ENCODE results near the gene DLEC1. TPM values are rescaled to one million over a fixed set of nuclear protein-coding genes. Genes with fewer than 3 reads are reported as not detected.

Gene DLEC1
- total RNA-seq, 1 experiment from 2014 or later = not detected

DNA sequence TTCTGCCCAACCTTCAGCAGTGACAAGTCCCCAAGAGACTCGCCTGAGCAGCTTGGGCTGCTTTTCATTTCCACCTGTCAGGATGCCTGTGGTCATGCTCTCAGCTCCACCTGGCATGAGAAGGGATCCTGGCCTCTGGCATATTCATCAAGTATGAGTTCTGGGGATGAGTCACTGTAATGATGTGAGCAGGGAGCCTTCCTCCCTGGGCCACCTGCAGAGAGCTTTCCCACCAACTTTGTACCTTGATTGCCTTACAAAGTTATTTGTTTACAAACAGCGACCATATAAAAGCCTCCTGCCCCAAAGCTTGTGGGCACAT, 102.9 kb downstream of the DLEC1 start:
- Histone ChIP-seq H3K27me3 (ENCODE audit: control insufficient read depth, insufficient read depth, low read length) (no peaks in the 10 kb centered on the region), H3K4me1 (ENCODE audit: control insufficient read depth, insufficient read depth, low read length) (peaks cover 5% of the 10 kb centered on the region), H3K27ac (ENCODE audit: low read length) (no peak overlapping the region), H3K4me3 (ENCODE audit: low read depth in 2 of 2, low read length in 2 of 2) (no peak overlapping the region), H3K9me3 (ENCODE audit: control insufficient read depth, insufficient read depth, low read depth, low read length) (no peaks in the 10 kb centered on the region; the same call in 1 of the 2 replicates), H3K36me3 (ENCODE audit: control insufficient read depth, insufficient read depth, low read length) (no peaks in the 10 kb centered on the region; the same call in 1 of the 2 replicates)
- in situ Hi-C loops (cut with HindIII; ENCODE audit: low pct_unique_long_range_greater_than_20kb, low sequenced_read_pairs) = no loop called here
- DNase-seq (ENCODE audit: low read depth, low spot score) = no peak
- TF ChIP-seq TCF7L2 (IDR thresholded peaks at IDR 0.05; ENCODE audit: low read depth, low read length) (no peak), POLR2AphosphoS5 (IDR thresholded peaks at IDR 0.05; ENCODE audit: low read depth, low read length) (no peak), SIN3A (IDR thresholded peaks at IDR 0.05; ENCODE audit: borderline replicate concordance, insufficient read depth, low read depth, low read length) (no peak), REST (IDR thresholded peaks at IDR 0.05; ENCODE audit: insufficient read depth in 1 of 2, low read depth in 2 of 2, low read length in 1 of 2) (no peak)
- TF ChIP-seq, protein P1, sequence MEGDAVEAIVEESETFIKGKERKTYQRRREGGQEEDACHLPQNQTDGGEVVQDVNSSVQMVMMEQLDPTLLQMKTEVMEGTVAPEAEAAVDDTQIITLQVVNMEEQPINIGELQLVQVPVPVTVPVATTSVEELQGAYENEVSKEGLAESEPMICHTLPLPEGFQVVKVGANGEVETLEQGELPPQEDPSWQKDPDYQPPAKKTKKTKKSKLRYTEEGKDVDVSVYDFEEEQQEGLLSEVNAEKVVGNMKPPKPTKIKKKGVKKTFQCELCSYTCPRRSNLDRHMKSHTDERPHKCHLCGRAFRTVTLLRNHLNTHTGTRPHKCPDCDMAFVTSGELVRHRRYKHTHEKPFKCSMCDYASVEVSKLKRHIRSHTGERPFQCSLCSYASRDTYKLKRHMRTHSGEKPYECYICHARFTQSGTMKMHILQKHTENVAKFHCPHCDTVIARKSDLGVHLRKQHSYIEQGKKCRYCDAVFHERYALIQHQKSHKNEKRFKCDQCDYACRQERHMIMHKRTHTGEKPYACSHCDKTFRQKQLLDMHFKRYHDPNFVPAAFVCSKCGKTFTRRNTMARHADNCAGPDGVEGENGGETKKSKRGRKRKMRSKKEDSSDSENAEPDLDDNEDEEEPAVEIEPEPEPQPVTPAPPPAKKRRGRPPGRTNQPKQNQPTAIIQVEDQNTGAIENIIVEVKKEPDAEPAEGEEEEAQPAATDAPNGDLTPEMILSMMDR (IDR thresholded peaks at IDR 0.05) = no peak
- no peak for ATAC-seq
- intact Hi-C loops (cut with micrococcal nuclease; ENCODE audit: unreplicated experiment) = no loop called here
- CTCF ChIA-PET = interaction anchor here (0.8 kb wide), 1 partner anchor 22 kb away, joined by 3 read pairs; no protein-coding TSS in a partner anchor
- BruUV-seq (replicated peaks) = no TSS peak
- POLR2A ChIA-PET = no interaction called here

GRCh38 chr3:38142959-38143358, 104.0 kb downstream of the DLEC1 start:
- in situ Hi-C loops (cut with HindIII; ENCODE audit: low pct_unique_long_range_greater_than_20kb, low sequenced_read_pairs) (no loop called here), intact Hi-C loops (cut with micrococcal nuclease; ENCODE audit: unreplicated experiment) (no loop called here)
- CTCF ChIA-PET = no interaction called here
- TF ChIP-seq REST (IDR thresholded peaks at IDR 0.05; ENCODE audit: insufficient read depth in 1 of 2, low read depth in 2 of 2, low read length in 1 of 2) (no peak), TCF7L2 (IDR thresholded peaks at IDR 0.05; ENCODE audit: low read depth, low read length) (no peak), SIN3A (IDR thresholded peaks at IDR 0.05; ENCODE audit: borderline replicate concordance, insufficient read depth, low read depth, low read length) (no peak), POLR2AphosphoS5 (IDR thresholded peaks at IDR 0.05; ENCODE audit: low read depth, low read length) (no peak)
- TF ChIP-seq, protein P1 (IDR thresholded peaks at IDR 0.05) = no peak
- Histone ChIP-seq H3K27ac (ENCODE audit: low read length) (no peak overlapping the region), H3K9me3 (ENCODE audit: control insufficient read depth, insufficient read depth, low read depth, low read length) (no peaks in the 10 kb centered on the region; the same call in 1 of the 2 replicates), H3K4me1 (ENCODE audit: control insufficient read depth, insufficient read depth, low read length) (peaks cover 1% of the 10 kb centered on the region), H3K36me3 (ENCODE audit: control insufficient read depth, insufficient read depth, low read length) (no peaks in the 10 kb centered on the region; the same call in 1 of the 2 replicates), H3K4me3 (ENCODE audit: low read depth in 2 of 2, low read length in 2 of 2) (no peak overlapping the region), H3K27me3 (ENCODE audit: control insufficient read depth, insufficient read depth, low read length) (no peaks in the 10 kb centered on the region)
- DNase-seq (ENCODE audit: low read depth, low spot score) (no peak), ATAC-seq (no peak)
- no TSS peak for BruUV-seq (replicated peaks)
- POLR2A ChIA-PET = no interaction called here
